DMS114 treated with DMSO at 0.1 percent for 48 hours (cell line): ENCODE results near the gene FMR1.
A peak's percentile ranks its signal among the peaks of the same experiment; 100 is the strongest.

Experiments used
- DNase-seq: peaks from one replicate; lab custom pipeline; 2025; ENCODE audit not compliant: unreplicated experiment; lab: John Stamatoyannopoulos, UW

FMR1 gene

GRCh38 chrX:147911192-147912022, at the start of gene FMR1:
Gene FMR1, plus strand, starts transcription at chrX:147911919. Its CDS starts 261 bp downstream, at chrX:147912180.
- peak; percentile 59 for DNase-seq

GRCh38 chrX:147875866-147876596, 35.7 kb upstream of the FMR1 start:
- no peak for DNase-seq

GRCh38 chrX:147876849-147877646, 34.7 kb upstream of the FMR1 start:
- DNase-seq = no peak

- DNase-seq = no peak
Measured at GRCh38 chrX:147877726-147878125, 34.0 kb upstream of the FMR1 start.

GRCh38 chrX:147884958-147885357, 26.8 kb upstream of the FMR1 start:
- no peak for DNase-seq

GRCh38 chrX:147890756-147891155, 21.0 kb upstream of the FMR1 start:
- DNase-seq = no peak

GRCh38 chrX:147891896-147892295, 19.8 kb upstream of the FMR1 start:
- DNase-seq = no peak

GRCh38 chrX:147893741-147894140, 18.0 kb upstream of the FMR1 start:
- DNase-seq = no peak

- DNase-seq = no peak
Measured at GRCh38 chrX:147894366-147894963, 17.3 kb upstream of the FMR1 start.

- DNase-seq = no peak
Measured at GRCh38 chrX:147897117-147897516, 14.6 kb upstream of the FMR1 start.

GRCh38 chrX:147898951-147899350, 12.8 kb upstream of the FMR1 start:
- DNase-seq = no peak

GRCh38 chrX:147899379-147900114, 12.2 kb upstream of the FMR1 start:
- DNase-seq = no peak

- DNase-seq = no peak
Measured at GRCh38 chrX:147900349-147900748, 11.4 kb upstream of the FMR1 start.

- DNase-seq = no peak
Measured at GRCh38 chrX:147901461-147902126, 10.1 kb upstream of the FMR1 start.

GRCh38 chrX:147902270-147902669, 9.4 kb upstream of the FMR1 start:
- no peak for DNase-seq

- no peak for DNase-seq
Measured at GRCh38 chrX:147908106-147908505, 3.6 kb upstream of the FMR1 start.

GRCh38 chrX:147910607-147911006, 1.1 kb upstream of the FMR1 start:
- DNase-seq = no peak

GRCh38 chrX:147912093-147912801, 528 bp downstream of the FMR1 start:
- peak; percentile 36 for DNase-seq

GRCh38 chrX:147913570-147913969, 1.9 kb downstream of the FMR1 start:
- DNase-seq = no peak
